Vagina (tissue), 2 donors: Measurements from ENCODE around the gene SGCD.
"Not testable (repeated sequence)": the region's sequence is repeated elsewhere in the genome, so short reads cannot be mapped to it uniquely, and the experiment has no call there.

Experiments used
- POLR2A ChIP-seq, 2 donors: fragments of 450-650 bp; IDR thresholded peaks; one replicate each; pipeline ENCODE4 v1.6.1; 2017; ENCODE audit warnings: antibody characterized with exemption in 2 of 2, mild to moderate bottlenecking in 2 of 2, moderate library complexity in 2 of 2
- POLR2AphosphoS5 ChIP-seq, 2 donors: sonication (generic); formaldehyde crosslinking; IDR thresholded peaks; one replicate each; pipeline ENCODE4 v1.9.0; 2017; ENCODE audit warnings: antibody characterized with exemption in 2 of 2, mild to moderate bottlenecking in 2 of 2, low read depth in 1 of 2; ENCODE audit not compliant: insufficient read depth in 1 of 2
- TF ChIP-seq, protein P1 (sequence below), 3 experiments: fragments of 450-650 bp in 2 of 3; fragments of 200-600 bp in 1 of 3; sonication (generic) in 1 of 3; IDR thresholded peaks; one replicate each; pipeline ENCODE4 v1.5.1; 2017 to 2019; ENCODE audit warnings: antibody characterized with exemption in 3 of 3, mild to moderate bottlenecking in 2 of 3, moderate library complexity in 2 of 3

DNA sequence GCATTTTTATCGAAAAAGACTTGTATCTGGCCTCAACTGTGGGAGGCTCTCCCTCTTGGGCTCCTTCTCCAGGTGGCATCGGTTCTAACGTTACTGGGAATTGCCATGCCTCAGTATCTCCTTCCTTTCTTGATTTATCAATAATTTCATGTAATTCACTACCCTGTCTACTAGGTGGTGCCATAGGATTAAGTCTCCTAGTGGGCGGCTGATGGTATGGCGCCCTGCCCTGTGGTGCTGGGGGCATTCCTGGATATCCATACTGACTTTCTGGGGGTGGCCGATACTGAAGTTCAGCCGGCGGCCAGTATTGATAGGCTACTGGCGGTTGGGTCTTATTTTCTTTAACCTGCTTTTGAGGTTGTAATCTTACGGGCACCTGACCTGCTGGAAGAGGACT is 337.9 kb downstream of the SGCD start:
- TF ChIP-seq, protein P1, sequence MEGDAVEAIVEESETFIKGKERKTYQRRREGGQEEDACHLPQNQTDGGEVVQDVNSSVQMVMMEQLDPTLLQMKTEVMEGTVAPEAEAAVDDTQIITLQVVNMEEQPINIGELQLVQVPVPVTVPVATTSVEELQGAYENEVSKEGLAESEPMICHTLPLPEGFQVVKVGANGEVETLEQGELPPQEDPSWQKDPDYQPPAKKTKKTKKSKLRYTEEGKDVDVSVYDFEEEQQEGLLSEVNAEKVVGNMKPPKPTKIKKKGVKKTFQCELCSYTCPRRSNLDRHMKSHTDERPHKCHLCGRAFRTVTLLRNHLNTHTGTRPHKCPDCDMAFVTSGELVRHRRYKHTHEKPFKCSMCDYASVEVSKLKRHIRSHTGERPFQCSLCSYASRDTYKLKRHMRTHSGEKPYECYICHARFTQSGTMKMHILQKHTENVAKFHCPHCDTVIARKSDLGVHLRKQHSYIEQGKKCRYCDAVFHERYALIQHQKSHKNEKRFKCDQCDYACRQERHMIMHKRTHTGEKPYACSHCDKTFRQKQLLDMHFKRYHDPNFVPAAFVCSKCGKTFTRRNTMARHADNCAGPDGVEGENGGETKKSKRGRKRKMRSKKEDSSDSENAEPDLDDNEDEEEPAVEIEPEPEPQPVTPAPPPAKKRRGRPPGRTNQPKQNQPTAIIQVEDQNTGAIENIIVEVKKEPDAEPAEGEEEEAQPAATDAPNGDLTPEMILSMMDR (IDR thresholded peaks at IDR 0.05): not testable (repeated sequence)
- TF ChIP-seq POLR2A (IDR thresholded peaks at IDR 0.05); POLR2AphosphoS5 (IDR thresholded peaks at IDR 0.05; ENCODE audit: insufficient read depth in 1 of 2, low read depth in 1 of 2): not testable (repeated sequence)
